Activated naive CD4-positive, alpha-beta T cell treated with anti-CD3 and anti-CD28 coated beads, Interleukin-2, amount 50 U/mL, for 16 hours (primary cell): ENCODE results near the gene HMGCR.

ENCODE experiments used
- DNase-seq: peaks from one replicate; pipeline ENCODE4 v3.0.0-alpha.2; 2020

Gene HMGCR

GRCh38 chr5:75389430-75389829 lies 52.4 kb downstream of the HMGCR start:
- DNase-seq = no peak

- no peak for DNase-seq
Observed at GRCh38 chr5:75395277-75395676, 58.3 kb downstream of the HMGCR start.

GRCh38 chr5:75405296-75405695 lies 68.3 kb downstream of the HMGCR start:
- no peak for DNase-seq
